Measurements from ENCODE around the gene CRK. TPM values are rescaled to one million over a fixed set of nuclear protein-coding genes. Genes with fewer than 3 reads are reported as not detected.

Gene CRK
- total and polyA plus RNA-seq, 10 of the 15 experiments (the other 5 are each of a cell fraction or from before 2014, with no cell fraction given), result 11.1 to 23.8 (median 20.5) TPM

DNA sequence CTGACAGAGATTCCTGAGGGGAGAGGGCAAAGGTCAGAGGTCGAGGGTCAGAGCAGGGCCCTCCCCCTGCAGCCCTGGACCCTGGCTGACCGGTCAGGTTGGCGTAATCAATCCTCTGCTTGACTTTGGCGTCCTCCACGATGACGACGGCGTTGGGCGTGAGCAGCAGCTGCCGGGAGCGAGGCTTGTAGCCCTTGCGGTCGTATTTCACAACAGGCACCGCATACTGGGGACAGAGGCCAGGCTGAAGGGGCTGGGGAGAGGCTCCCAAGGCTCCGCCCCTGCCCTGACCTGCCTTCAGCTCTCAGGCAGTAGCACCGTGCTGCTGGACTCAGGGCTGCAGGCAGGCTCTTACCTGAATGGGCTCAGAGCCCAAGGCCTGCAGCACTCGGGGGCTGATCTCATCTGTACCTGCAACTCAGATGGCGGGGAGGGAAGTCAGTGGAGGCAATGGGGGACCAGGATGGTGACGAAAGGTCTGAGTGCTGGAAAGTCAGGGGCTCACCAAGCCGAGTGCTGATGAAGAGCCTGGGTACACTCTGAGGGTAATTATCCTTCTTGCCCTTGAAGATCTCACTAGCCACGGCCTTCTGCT lies 12.0 kb upstream of the CRK start:
- DNase-seq (ENCODE audit: low read depth, low spot score) (no peak), ATAC-seq (no peak), FAIRE-seq (no peak)
- H3K4me1 ChIP-seq (ENCODE audit: control insufficient read depth, insufficient read depth, low read length), result peaks cover 6% of the 10 kb centered on the region
- H3K9ac ChIP-seq (ENCODE audit: control insufficient read depth, insufficient read depth, low read length), result no peak overlapping the region
- no peaks in the 10 kb centered on the region; the same call in 2 of the 3 replicates for H3K9me3 ChIP-seq (replicated peaks; ENCODE audit: control insufficient read depth, insufficient read depth, low read length)
- no peak overlapping the region for H3K4me2 ChIP-seq (ENCODE audit: control insufficient read depth, insufficient read depth)
- ChIA-PET RAD21 (ENCODE audit: unreplicated experiment) (no interaction called here), SMC1A (ENCODE audit: uncharacterized antibody, unreplicated experiment) (no interaction called here), CTCF (no interaction called here), POLR2A (no interaction called here)
- intact Hi-C loops (cut with micrococcal nuclease; ENCODE audit: unreplicated experiment) (no loop called here), in situ Hi-C loops (cut with MboI) (no loop called here)
- no peak overlapping the region for H3K27ac ChIP-seq (ENCODE audit: control insufficient read depth, insufficient read depth)
- no peaks in the 10 kb centered on the region for H3K27me3 ChIP-seq (replicated peaks in 1 of 2; ENCODE audit: control insufficient read depth in 2 of 2, insufficient read depth in 2 of 2, low read length in 1 of 2)
- WGBS (ENCODE audit: insufficient coverage, insufficient replicate concordance, low lambda C conversion rate, missing lambda C conversion rate), result 98% methylated on average over 21 of the region's 21 CpGs
- peak; percentile 70 for TF ChIP-seq NR2C2 (IDR thresholded peaks at IDR 0.05; ENCODE audit: borderline replicate concordance, control insufficient read depth, insufficient read length, low read depth)
- TF ChIP-seq NR2C1 (IDR thresholded peaks at IDR 0.05), result peak; percentile 78
- no peak for TF ChIP-seq EGR1 (IDR thresholded peaks at IDR 0.05; ENCODE audit: borderline replicate concordance in 1 of 2, low read depth in 2 of 2, low read length in 2 of 2)
- TF ChIP-seq, protein P1, sequence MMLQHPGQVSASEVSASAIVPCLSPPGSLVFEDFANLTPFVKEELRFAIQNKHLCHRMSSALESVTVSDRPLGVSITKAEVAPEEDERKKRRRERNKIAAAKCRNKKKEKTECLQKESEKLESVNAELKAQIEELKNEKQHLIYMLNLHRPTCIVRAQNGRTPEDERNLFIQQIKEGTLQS (IDR thresholded peaks at IDR 0.05; ENCODE audit: borderline replicate concordance, extremely low read depth, low read depth, low read length), result no peak
- TF ChIP-seq ASH2L (IDR thresholded peaks at IDR 0.05; ENCODE audit: borderline replicate concordance, low read depth), result no peak
- peak; percentile 52 for TF ChIP-seq NR2F1 (conservative IDR thresholded peaks at IDR 0.05)
- TF ChIP-seq RAD51 (IDR thresholded peaks at IDR 0.05), result no peak
- TF ChIP-seq, protein P2, sequence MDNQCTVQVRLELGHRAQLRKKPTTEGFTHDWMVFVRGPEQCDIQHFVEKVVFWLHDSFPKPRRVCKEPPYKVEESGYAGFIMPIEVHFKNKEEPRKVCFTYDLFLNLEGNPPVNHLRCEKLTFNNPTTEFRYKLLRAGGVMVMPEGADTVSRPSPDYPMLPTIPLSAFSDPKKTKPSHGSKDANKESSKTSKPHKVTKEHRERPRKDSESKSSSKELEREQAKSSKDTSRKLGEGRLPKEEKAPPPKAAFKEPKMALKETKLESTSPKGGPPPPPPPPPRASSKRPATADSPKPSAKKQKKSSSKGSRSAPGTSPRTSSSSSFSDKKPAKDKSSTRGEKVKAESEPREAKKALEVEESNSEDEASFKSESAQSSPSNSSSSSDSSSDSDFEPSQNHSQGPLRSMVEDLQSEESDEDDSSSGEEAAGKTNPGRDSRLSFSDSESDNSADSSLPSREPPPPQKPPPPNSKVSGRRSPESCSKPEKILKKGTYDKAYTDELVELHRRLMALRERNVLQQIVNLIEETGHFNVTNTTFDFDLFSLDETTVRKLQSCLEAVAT (IDR thresholded peaks at IDR 0.05), result no peak
- TF ChIP-seq, protein P3, sequence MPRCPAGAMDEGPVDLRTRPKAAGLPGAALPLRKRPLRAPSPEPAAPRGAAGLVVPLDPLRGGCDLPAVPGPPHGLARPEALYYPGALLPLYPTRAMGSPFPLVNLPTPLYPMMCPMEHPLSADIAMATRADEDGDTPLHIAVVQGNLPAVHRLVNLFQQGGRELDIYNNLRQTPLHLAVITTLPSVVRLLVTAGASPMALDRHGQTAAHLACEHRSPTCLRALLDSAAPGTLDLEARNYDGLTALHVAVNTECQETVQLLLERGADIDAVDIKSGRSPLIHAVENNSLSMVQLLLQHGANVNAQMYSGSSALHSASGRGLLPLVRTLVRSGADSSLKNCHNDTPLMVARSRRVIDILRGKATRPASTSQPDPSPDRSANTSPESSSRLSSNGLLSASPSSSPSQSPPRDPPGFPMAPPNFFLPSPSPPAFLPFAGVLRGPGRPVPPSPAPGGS (IDR thresholded peaks at IDR 0.05; ENCODE audit: borderline replicate concordance, insufficient read depth, low read depth, low read length, poor library complexity, severe bottlenecking), result no peak
- no peak overlapping the region for H3K4me3 ChIP-seq
- no peaks in the 10 kb centered on the region for H4K20me1 ChIP-seq (ENCODE audit: control insufficient read depth, insufficient read depth)
- no peaks in the 10 kb centered on the region for H3K79me2 ChIP-seq (ENCODE audit: control insufficient read depth, insufficient read depth, low read length)
- no peak overlapping the region for H2AFZ ChIP-seq (ENCODE audit: control insufficient read depth, low read depth, low read length)
- peaks cover 5 to 21% of the 10 kb centered on the region in 2 experiments for H3K36me3 ChIP-seq (ENCODE audit: control insufficient read depth in 2 of 2, insufficient read depth in 2 of 2, low read length in 1 of 2)
- BruUV-seq (replicated peaks), result no TSS peak
